Suprapubic skin (tissue), 4 donors: ENCODE data around the gene POLG. TPM values are rescaled to one million over a fixed set of nuclear protein-coding genes. Genes with fewer than 3 reads are reported as not detected.

Experiments used
- DNase-seq, 2 donors: peaks; one replicate each; pipeline ENCODE4 v3.0.0-alpha.2; 2019; ENCODE audit warnings: low spot score in 2 of 2
- H3K27ac ChIP-seq: fragments of 200-600 bp; sonication (generic); one replicate; pipeline ENCODE4 v1.5.1; 2019
- H3K27me3 ChIP-seq: fragments of 200-600 bp; sonication (generic); one replicate; pipeline ENCODE4 v1.5.1; 2019
- H3K36me3 ChIP-seq: fragments of 200-600 bp; sonication (generic); one replicate; pipeline ENCODE4 v1.5.1; 2019
- H3K4me1 ChIP-seq: fragments of 200-600 bp; sonication (generic); one replicate; pipeline ENCODE4 v1.5.1; 2019
- H3K4me3 ChIP-seq: fragments of 200-600 bp; sonication (generic); one replicate; pipeline ENCODE4 v1.5.1; 2019; ENCODE audit warnings: mild to moderate bottlenecking
- H3K9me3 ChIP-seq: fragments of 200-600 bp; sonication (generic); one replicate; pipeline ENCODE4 v1.5.1; 2019
- CTCF ChIP-seq, 2 donors: fragments of 200-600 bp in 1 of 2; fragments of 450-650 bp in 1 of 2; sonication (generic) in 1 of 2; IDR thresholded peaks; one replicate each; pipeline ENCODE4 v1.5.1; 2016 to 2019; ENCODE audit warnings: antibody characterized with exemption in 2 of 2, mild to moderate bottlenecking in 1 of 2, moderate library complexity in 1 of 2
- EP300 ChIP-seq: sonication (generic); formaldehyde crosslinking; IDR thresholded peaks from one replicate; pipeline ENCODE4 v1.6.1; 2017; ENCODE audit warnings: antibody characterized with exemption
- POLR2A ChIP-seq, 2 donors: fragments of 450-650 bp; IDR thresholded peaks; one replicate each; pipeline ENCODE4 v1.6.1; 2017; ENCODE audit warnings: antibody characterized with exemption in 2 of 2, mild to moderate bottlenecking in 2 of 2, moderate library complexity in 2 of 2
- POLR2AphosphoS5 ChIP-seq, 3 donors: sonication (generic); formaldehyde crosslinking; IDR thresholded peaks; one replicate each; pipeline ENCODE4 v1.6.1; 2017; ENCODE audit warnings: antibody characterized with exemption in 3 of 3
- WGBS: methylation state at CpG from one replicate; pipeline ENCODE4 v1.1.5; 2018; 5-methylcytosine and 5-hydroxymethylcytosine counted together
- total RNA-seq, 4 donors: library from RNA; depleted of rRNA; stranded (reverse); fragments of >200 nt; gene quantifications; one replicate each; pipeline ENCODE4 v1.1.0, GENCODE V29; 2016

Gene POLG
- total RNA-seq, 4 donors from 2014 or later = 78.7 to 131 (median 94.6) TPM

- Histone ChIP-seq H3K9me3 (no peaks in the 10 kb centered on the region), H3K36me3 (no peaks in the 10 kb centered on the region), H3K27me3 (peaks cover 10% of the 10 kb centered on the region), H3K4me3 (no peak overlapping the region), H3K27ac (no peak overlapping the region), H3K4me1 (no peaks in the 10 kb centered on the region)
- TF ChIP-seq POLR2AphosphoS5 (IDR thresholded peaks at IDR 0.05) (no peak), EP300 (no peak), CTCF (IDR thresholded peaks at IDR 0.05) (no peak), POLR2A (IDR thresholded peaks at IDR 0.05) (no peak)
- no peak for DNase-seq
- WGBS = 71% methylated on average over 8 of the region's 8 CpGs
Measured at GRCh38 chr15:89341316-89342005, 6.8 kb upstream of the POLG start.

DNA sequence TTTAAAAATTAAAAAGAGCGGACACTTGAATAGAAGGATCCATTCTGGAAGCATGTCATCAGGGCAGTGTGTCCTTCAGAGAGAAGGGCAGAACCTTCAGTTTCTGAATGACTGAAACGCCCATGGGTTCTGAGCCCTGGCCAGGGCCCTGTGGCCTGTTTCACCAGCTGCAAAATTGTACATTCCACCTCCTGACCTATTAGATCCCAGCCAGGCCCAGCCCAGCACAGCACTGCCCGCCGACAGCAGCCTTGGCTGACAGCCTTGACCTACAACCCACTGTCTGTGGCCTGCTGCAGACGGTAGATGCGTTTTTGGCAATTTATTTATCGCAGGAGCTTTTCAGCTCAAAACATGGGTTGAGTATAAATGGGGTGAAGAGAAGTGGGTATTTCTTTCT lies 5.9 kb upstream of the POLG start:
- 74% methylated on average over 7 of the region's 7 CpGs for WGBS
- H3K4me3 ChIP-seq = no peak overlapping the region
- TF ChIP-seq POLR2A (IDR thresholded peaks at IDR 0.05) (no peak), CTCF (IDR thresholded peaks at IDR 0.05) (no peak), POLR2AphosphoS5 (IDR thresholded peaks at IDR 0.05) (no peak), EP300 (no peak)
- H3K9me3 ChIP-seq = no peaks in the 10 kb centered on the region
- peaks cover 3% of the 10 kb centered on the region for H3K4me1 ChIP-seq
- DNase-seq = no peak
- H3K27me3 ChIP-seq = peaks cover 8% of the 10 kb centered on the region
- H3K36me3 ChIP-seq = no peaks in the 10 kb centered on the region
- H3K27ac ChIP-seq = no peak overlapping the region

DNA sequence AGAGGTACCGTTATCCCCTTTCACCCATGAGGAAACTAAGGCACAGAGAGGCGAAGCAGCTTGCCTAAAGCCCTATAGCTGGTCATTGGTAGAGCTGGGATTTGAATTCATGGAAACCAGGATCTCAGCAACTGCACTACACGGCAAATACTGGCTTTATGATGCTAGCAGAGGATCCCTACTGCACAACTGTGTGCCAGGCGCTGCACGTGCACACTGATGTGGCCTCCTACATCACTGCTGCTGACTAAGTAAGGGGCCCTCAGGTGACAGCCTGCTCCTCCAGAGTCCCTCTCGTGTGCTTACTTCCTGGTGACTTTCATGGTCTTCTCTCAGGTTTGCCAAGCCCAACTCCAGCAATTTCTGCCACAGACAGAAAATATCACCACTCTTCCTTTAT lies 3.4 kb upstream of the POLG start:
- H3K4me1 ChIP-seq = peaks cover 20% of the 10 kb centered on the region
- H3K36me3 ChIP-seq = peaks cover 6% of the 10 kb centered on the region
- TF ChIP-seq POLR2A (IDR thresholded peaks at IDR 0.05) = no peak
- TF ChIP-seq POLR2AphosphoS5 (IDR thresholded peaks at IDR 0.05) = no peak
- TF ChIP-seq CTCF (IDR thresholded peaks at IDR 0.05) = no peak
- TF ChIP-seq EP300 = no peak
- no peak overlapping the region for H3K27ac ChIP-seq
- peaks cover 3% of the 10 kb centered on the region for H3K27me3 ChIP-seq
- WGBS = 80% methylated on average over 5 of the region's 6 CpGs
- peak in 1 of 2 donors; percentile 15 for DNase-seq
- no peaks in the 10 kb centered on the region for H3K9me3 ChIP-seq
- no peak overlapping the region for H3K4me3 ChIP-seq

- Histone ChIP-seq H3K4me3 (peak overlapping the region; percentile 88), H3K36me3 (peaks cover 27% of the 10 kb centered on the region), H3K27me3 (no peaks in the 10 kb centered on the region), H3K27ac (peak overlapping the region; percentile 39), H3K4me1 (peaks cover 45% of the 10 kb centered on the region), H3K9me3 (no peaks in the 10 kb centered on the region)
- TF ChIP-seq POLR2A (IDR thresholded peaks at IDR 0.05) (no peak), CTCF (IDR thresholded peaks at IDR 0.05) (no peak), POLR2AphosphoS5 (IDR thresholded peaks at IDR 0.05) (no peak), EP300 (no peak)
- peak in 1 of 2 donors; percentile 76 for DNase-seq
- WGBS = 11% methylated on average over 40 of the region's 40 CpGs
Measured at GRCh38 chr15:89335298-89336041, 846 bp upstream of the POLG start.

DNA sequence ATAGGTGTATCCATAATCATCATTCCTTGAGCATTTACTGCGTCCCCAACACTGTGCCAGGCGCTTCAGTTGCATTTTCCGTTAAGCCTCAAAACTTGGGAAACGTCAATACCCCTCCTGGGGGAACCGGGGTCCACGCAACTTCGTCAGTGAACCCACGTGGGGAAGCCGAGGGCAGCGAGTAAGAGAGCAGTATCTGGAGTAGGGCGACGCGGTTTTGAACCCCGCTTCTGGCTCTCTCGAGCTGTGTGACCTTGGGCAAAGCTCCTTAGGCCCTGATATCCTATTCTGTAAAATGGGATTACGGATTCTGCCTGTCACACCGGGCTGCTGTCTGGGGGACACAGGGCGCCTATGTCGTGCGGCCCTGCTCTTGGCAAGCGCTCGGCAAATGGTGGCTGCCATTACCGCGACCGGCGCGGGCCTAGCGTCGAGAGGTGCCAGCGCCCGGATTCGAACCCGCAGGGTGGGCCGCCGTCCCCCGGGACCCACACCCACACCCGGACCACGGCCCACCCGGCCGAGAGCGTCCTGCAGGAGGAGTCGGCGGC lies 590 bp downstream of the POLG start:
- Histone ChIP-seq H3K4me3 (peak overlapping the region; percentile 88), H3K27me3 (no peaks in the 10 kb centered on the region), H3K9me3 (no peaks in the 10 kb centered on the region), H3K4me1 (peaks cover 60% of the 10 kb centered on the region), H3K36me3 (peaks cover 42% of the 10 kb centered on the region), H3K27ac (peak overlapping the region; percentile 95)
- peak in 1 of 2 donors; percentile 71 for DNase-seq
- no peak for TF ChIP-seq CTCF (IDR thresholded peaks at IDR 0.05)
- TF ChIP-seq EP300 = no peak
- no peak for TF ChIP-seq POLR2A (IDR thresholded peaks at IDR 0.05)
- no peak for TF ChIP-seq POLR2AphosphoS5 (IDR thresholded peaks at IDR 0.05)
- 10% methylated on average over 2 of the region's 43 CpGs for WGBS
